Measurements from ENCODE around the gene E4F1. TPM values are rescaled to one million over a fixed set of nuclear protein-coding genes. Genes with fewer than 3 reads are reported as not detected.

E4F1 gene
- total RNA-seq, 1 donor from 2014 or later, result 21.0 TPM

- Histone ChIP-seq H3K36me3 (peaks cover 63% of the 10 kb centered on the region), H3K27ac (no peak overlapping the region), H3K27me3 (ENCODE audit: low read depth) (no peaks in the 10 kb centered on the region), H3K4me1 (peaks cover 10% of the 10 kb centered on the region), H3K4me3 (no peak overlapping the region), H3K9me3 (no peaks in the 10 kb centered on the region)
- no peak for TF ChIP-seq CTCF (IDR thresholded peaks at IDR 0.05)
- intact Hi-C loops (cut with DNase I), result no loop called here
- DNase-seq (no peak), ATAC-seq (no peak)
Measured at GRCh38 chr16:2246301-2246885, 23.0 kb downstream of the E4F1 start.

GRCh38 chr16:2250652-2251295, 27.4 kb downstream of the E4F1 start:
- intact Hi-C loops (cut with DNase I), result no loop called here
- Histone ChIP-seq H3K4me3 (peak overlapping the region; percentile 83), H3K4me1 (peaks cover 20% of the 10 kb centered on the region), H3K9me3 (no peaks in the 10 kb centered on the region), H3K27me3 (ENCODE audit: low read depth) (no peaks in the 10 kb centered on the region), H3K36me3 (peaks cover 52% of the 10 kb centered on the region), H3K27ac (peak overlapping the region; percentile 88)
- no peak for TF ChIP-seq CTCF (IDR thresholded peaks at IDR 0.05)
- DNase-seq (no peak), ATAC-seq (peak in 1 of 2 donors; percentile 11)

DNA sequence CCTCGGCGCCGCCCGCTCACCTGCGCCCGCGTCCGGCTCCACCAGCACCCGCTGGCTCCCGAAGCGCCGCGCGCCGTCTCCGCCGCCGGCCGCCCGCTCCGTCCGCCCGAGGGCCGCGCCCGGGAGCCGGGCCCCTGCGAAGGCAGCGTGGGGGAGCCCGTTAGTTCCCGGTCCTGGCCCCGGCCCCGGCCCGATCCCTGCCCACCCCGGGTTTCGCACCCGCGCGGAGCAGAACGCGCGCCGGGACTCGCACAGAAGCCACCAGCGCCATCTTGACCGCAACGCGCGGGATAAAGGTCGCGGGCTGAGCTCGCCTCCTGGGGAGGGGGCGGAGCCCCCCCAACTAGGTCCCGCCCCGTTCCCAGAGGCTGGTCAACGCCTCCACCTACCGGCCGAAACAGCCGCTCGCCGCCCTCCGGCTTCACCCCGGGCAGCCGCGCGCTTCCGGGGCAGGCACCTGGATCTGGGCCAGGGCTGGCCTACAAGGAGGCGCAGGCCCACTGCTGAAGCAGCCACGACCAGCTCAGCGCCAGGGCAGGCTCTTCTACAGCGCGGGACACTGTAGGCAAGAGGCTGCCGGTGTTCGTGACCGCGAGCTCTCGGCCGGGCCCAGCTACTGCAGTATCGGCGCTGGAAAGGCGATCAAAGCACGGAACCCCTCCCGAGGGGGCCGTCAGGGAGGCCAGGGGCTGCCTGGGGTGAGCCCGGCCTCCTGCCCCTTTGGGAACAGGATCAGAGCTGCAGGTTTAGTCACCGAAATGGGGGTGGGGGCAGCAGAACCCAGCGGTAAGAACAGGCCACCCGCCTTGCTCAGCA, 28.1 kb downstream of the E4F1 start, which contains the start of gene ECI1:
Gene ECI1 (minus strand): TSS at position 292 of the 816 bp plus-strand sequence. CDS start 21 bp downstream, at position 271.
- TF ChIP-seq CTCF (IDR thresholded peaks at IDR 0.05), result peak; percentile 83
- intact Hi-C loops (cut with DNase I), result no loop called here
- Histone ChIP-seq H3K27ac (peak within 1 kb of the TSS; percentile 88), H3K9me3 (no peaks in the 10 kb centered on the region), H3K36me3 (peaks cover 52% of the 10 kb centered on the region), H3K27me3 (ENCODE audit: low read depth) (no peaks in the 10 kb centered on the region), H3K4me1 (peaks cover 20% of the 10 kb centered on the region), H3K4me3 (peak within 1 kb of the TSS; percentile 83)
- ATAC-seq, result peak; percentile 98 to 99
- DNase-seq, result peak; percentile 97

GRCh38 chr16:2252806-2253148, 29.4 kb downstream of the E4F1 start:
- Histone ChIP-seq H3K27me3 (ENCODE audit: low read depth) (no peaks in the 10 kb centered on the region), H3K4me1 (peaks cover 20% of the 10 kb centered on the region), H3K36me3 (peaks cover 59% of the 10 kb centered on the region), H3K9me3 (no peaks in the 10 kb centered on the region), H3K27ac (no peak overlapping the region), H3K4me3 (no peak overlapping the region)
- no peak for TF ChIP-seq CTCF (IDR thresholded peaks at IDR 0.05)
- ATAC-seq (no peak), DNase-seq (peak; percentile 4)
- intact Hi-C loops (cut with DNase I), result no loop called here

GRCh38 chr16:2253293-2253692, 29.9 kb downstream of the E4F1 start:
- DNase-seq, result peak; percentile 36
- intact Hi-C loops (cut with DNase I), result no loop called here
- no peak overlapping the region for H3K4me3 ChIP-seq
- H3K4me1 ChIP-seq, result peaks cover 20% of the 10 kb centered on the region
- no peak for TF ChIP-seq CTCF (IDR thresholded peaks at IDR 0.05)
- no peaks in the 10 kb centered on the region for H3K9me3 ChIP-seq
- H3K36me3 ChIP-seq, result peaks cover 61% of the 10 kb centered on the region
- H3K27ac ChIP-seq, result no peak overlapping the region
- no peaks in the 10 kb centered on the region for H3K27me3 ChIP-seq (ENCODE audit: low read depth)
- ATAC-seq, result no peak

Data from lower lobe of right lung (tissue), 2 donors.